ENCODE results near the gene LAPTM4A. TPM values are rescaled to one million over a fixed set of nuclear protein-coding genes. Genes with fewer than 3 reads are reported as not detected.

Gene LAPTM4A
- total RNA-seq, 1 experiment from 2014 or later = 123 TPM

DNA sequence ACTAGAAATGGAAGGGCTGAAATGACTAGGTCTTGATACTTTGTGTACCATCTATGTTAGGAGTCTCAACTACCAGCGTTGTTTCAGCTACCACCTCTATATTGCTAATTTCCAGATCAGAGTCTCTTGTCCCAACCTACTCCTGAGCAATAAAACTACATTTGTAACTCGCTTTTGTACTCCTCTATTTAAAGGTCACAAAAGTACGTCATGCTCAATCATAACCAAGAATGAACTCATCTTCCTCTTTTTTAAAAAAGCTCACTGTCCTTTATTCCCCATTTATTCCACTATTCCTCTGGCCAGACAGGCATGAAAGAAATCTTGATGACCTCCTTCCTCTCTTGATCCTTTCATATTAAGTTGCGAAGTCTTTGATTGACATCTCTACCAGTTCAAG, 27.7 kb downstream of the LAPTM4A start:
- ATAC-seq (no peak), DNase-seq (ENCODE audit: low read depth, low spot score) (no peak)
- H3K4me3 ChIP-seq (ENCODE audit: low read depth in 2 of 2, low read length in 2 of 2) = no peak overlapping the region
- H3K9me3 ChIP-seq (ENCODE audit: control insufficient read depth, insufficient read depth, low read depth, low read length) = no peaks in the 10 kb centered on the region
- intact Hi-C loops (cut with micrococcal nuclease; ENCODE audit: unreplicated experiment) = no loop called here
- H3K4me1 ChIP-seq (ENCODE audit: control insufficient read depth, insufficient read depth, low read length) = 0 out of 2 replicates have a peak, but pooled peaks cover 5% of the 10 kb centered on the region
- in situ Hi-C loops (cut with HindIII; ENCODE audit: low pct_unique_long_range_greater_than_20kb, low sequenced_read_pairs) = no loop called here
- H3K27me3 ChIP-seq (ENCODE audit: control insufficient read depth, insufficient read depth, low read length) = no peaks in the 10 kb centered on the region
- no peak overlapping the region for H3K27ac ChIP-seq (ENCODE audit: low read length)
- CTCF ChIA-PET = no interaction called here
- POLR2A ChIA-PET = no interaction called here
- TF ChIP-seq TCF7L2 (IDR thresholded peaks at IDR 0.05; ENCODE audit: low read depth, low read length) (no peak), SIN3A (IDR thresholded peaks at IDR 0.05; ENCODE audit: borderline replicate concordance, insufficient read depth, low read depth, low read length) (no peak), POLR2AphosphoS5 (IDR thresholded peaks at IDR 0.05; ENCODE audit: low read depth, low read length) (no peak)
- TF ChIP-seq, protein P1, sequence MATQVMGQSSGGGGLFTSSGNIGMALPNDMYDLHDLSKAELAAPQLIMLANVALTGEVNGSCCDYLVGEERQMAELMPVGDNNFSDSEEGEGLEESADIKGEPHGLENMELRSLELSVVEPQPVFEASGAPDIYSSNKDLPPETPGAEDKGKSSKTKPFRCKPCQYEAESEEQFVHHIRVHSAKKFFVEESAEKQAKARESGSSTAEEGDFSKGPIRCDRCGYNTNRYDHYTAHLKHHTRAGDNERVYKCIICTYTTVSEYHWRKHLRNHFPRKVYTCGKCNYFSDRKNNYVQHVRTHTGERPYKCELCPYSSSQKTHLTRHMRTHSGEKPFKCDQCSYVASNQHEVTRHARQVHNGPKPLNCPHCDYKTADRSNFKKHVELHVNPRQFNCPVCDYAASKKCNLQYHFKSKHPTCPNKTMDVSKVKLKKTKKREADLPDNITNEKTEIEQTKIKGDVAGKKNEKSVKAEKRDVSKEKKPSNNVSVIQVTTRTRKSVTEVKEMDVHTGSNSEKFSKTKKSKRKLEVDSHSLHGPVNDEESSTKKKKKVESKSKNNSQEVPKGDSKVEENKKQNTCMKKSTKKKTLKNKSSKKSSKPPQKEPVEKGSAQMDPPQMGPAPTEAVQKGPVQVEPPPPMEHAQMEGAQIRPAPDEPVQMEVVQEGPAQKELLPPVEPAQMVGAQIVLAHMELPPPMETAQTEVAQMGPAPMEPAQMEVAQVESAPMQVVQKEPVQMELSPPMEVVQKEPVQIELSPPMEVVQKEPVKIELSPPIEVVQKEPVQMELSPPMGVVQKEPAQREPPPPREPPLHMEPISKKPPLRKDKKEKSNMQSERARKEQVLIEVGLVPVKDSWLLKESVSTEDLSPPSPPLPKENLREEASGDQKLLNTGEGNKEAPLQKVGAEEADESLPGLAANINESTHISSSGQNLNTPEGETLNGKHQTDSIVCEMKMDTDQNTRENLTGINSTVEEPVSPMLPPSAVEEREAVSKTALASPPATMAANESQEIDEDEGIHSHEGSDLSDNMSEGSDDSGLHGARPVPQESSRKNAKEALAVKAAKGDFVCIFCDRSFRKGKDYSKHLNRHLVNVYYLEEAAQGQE (IDR thresholded peaks at IDR 0.05; ENCODE audit: insufficient read depth in 1 of 2, low read depth in 2 of 2, low read length in 1 of 2) = no peak
- TF ChIP-seq, protein P2, sequence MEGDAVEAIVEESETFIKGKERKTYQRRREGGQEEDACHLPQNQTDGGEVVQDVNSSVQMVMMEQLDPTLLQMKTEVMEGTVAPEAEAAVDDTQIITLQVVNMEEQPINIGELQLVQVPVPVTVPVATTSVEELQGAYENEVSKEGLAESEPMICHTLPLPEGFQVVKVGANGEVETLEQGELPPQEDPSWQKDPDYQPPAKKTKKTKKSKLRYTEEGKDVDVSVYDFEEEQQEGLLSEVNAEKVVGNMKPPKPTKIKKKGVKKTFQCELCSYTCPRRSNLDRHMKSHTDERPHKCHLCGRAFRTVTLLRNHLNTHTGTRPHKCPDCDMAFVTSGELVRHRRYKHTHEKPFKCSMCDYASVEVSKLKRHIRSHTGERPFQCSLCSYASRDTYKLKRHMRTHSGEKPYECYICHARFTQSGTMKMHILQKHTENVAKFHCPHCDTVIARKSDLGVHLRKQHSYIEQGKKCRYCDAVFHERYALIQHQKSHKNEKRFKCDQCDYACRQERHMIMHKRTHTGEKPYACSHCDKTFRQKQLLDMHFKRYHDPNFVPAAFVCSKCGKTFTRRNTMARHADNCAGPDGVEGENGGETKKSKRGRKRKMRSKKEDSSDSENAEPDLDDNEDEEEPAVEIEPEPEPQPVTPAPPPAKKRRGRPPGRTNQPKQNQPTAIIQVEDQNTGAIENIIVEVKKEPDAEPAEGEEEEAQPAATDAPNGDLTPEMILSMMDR (IDR thresholded peaks at IDR 0.05) = no peak
- no peaks in the 10 kb centered on the region for H3K36me3 ChIP-seq (ENCODE audit: control insufficient read depth, insufficient read depth, low read length)
- no TSS peak for BruUV-seq (replicated peaks)

DNA sequence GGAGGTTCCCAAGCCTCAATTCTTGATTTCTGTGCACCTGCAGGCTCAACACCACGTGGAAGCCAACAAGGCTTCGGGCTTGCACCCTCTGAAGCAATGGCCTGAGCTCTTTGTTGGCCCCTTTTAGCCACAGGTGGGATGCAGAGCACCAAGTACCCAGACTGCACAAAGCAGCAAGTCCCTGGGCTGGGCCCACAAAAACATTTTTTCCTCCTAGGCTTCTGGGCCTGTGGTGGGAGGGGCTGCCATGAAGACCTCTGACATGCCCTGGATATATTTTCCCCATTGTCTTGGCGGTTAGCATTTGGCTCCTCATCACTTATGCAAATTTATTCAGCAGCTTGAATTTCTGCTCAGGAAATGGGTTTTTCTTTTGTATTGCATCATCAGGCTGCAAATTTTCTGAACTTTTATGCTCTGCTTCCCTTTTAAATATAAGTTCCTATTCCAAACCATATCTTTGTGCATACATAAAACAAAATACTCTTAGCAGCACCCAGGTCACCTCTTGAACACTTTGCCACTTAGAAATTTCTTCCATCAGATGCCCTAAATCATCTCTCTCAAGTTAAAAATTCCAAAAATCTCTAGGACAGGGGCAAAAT, 29.9 kb downstream of the LAPTM4A start:
- no TSS peak for BruUV-seq (replicated peaks)
- Histone ChIP-seq H3K4me3 (ENCODE audit: low read depth in 2 of 2, low read length in 2 of 2) (no peak overlapping the region), H3K27ac (ENCODE audit: low read length) (no peak overlapping the region), H3K27me3 (ENCODE audit: control insufficient read depth, insufficient read depth, low read length) (no peaks in the 10 kb centered on the region), H3K4me1 (ENCODE audit: control insufficient read depth, insufficient read depth, low read length) (no peaks in the 10 kb centered on the region), H3K36me3 (ENCODE audit: control insufficient read depth, insufficient read depth, low read length) (no peaks in the 10 kb centered on the region), H3K9me3 (ENCODE audit: control insufficient read depth, insufficient read depth, low read depth, low read length) (no peaks in the 10 kb centered on the region)
- TF ChIP-seq SIN3A (IDR thresholded peaks at IDR 0.05; ENCODE audit: borderline replicate concordance, insufficient read depth, low read depth, low read length) (no peak), POLR2AphosphoS5 (IDR thresholded peaks at IDR 0.05; ENCODE audit: low read depth, low read length) (no peak), TCF7L2 (IDR thresholded peaks at IDR 0.05; ENCODE audit: low read depth, low read length) (no peak)
- TF ChIP-seq, protein P1 (IDR thresholded peaks at IDR 0.05; ENCODE audit: insufficient read depth in 1 of 2, low read depth in 2 of 2, low read length in 1 of 2) = no peak
- TF ChIP-seq, protein P2 (IDR thresholded peaks at IDR 0.05) = no peak
- in situ Hi-C loops (cut with HindIII; ENCODE audit: low pct_unique_long_range_greater_than_20kb, low sequenced_read_pairs) = no loop called here
- POLR2A ChIA-PET = no interaction called here
- DNase-seq (ENCODE audit: low read depth, low spot score) (no peak), ATAC-seq (no peak)
- CTCF ChIA-PET = no interaction called here
- intact Hi-C loops (cut with micrococcal nuclease; ENCODE audit: unreplicated experiment) = no loop called here
